GM18517 (cell line): ENCODE measurements around the gene NKX6-2.
"Not testable (repeated sequence)": the region's sequence is repeated elsewhere in the genome, so short reads cannot be mapped to it uniquely, and the experiment has no call there.

Source experiments
- ATAC-seq: cut with Tn5 transposase; IDR thresholded peaks from one replicate; pipeline ENCODE4 v1.9.1; 2021; ENCODE audit warnings: mild to moderate bottlenecking, moderate library complexity; ENCODE audit not compliant: unreplicated experiment

Gene NKX6-2

GRCh38 chr10:132743196-132743924, 42.6 kb downstream of the NKX6-2 start:
- ATAC-seq = not testable (repeated sequence)

GRCh38 chr10:132742837-132743194, 43.1 kb downstream of the NKX6-2 start:
- no peak for ATAC-seq

GRCh38 chr10:132742167-132742836, 43.6 kb downstream of the NKX6-2 start:
- no peak for ATAC-seq

- no peak for ATAC-seq
Observed at GRCh38 chr10:132740588-132740987, 45.4 kb downstream of the NKX6-2 start.

GRCh38 chr10:132739225-132739613, 46.7 kb downstream of the NKX6-2 start:
- ATAC-seq = no peak

- ATAC-seq = no peak
Observed at GRCh38 chr10:132738454-132739224, 47.3 kb downstream of the NKX6-2 start.

GRCh38 chr10:132737390-132738048, 48.4 kb downstream of the NKX6-2 start:
- ATAC-seq = no peak

- no peak for ATAC-seq
Observed at GRCh38 chr10:132735923-132736391, 50.0 kb downstream of the NKX6-2 start.

- no peak for ATAC-seq
Observed at GRCh38 chr10:132735341-132735775, 50.6 kb downstream of the NKX6-2 start.

GRCh38 chr10:132733926-132734325, 52.0 kb downstream of the NKX6-2 start:
- ATAC-seq = no peak
